ENCODE results near the gene MRPL23. TPM values are rescaled to one million over a fixed set of nuclear protein-coding genes. Genes with fewer than 3 reads are reported as not detected.

Gene MRPL23
- total and polyA plus RNA-seq, 2 experiments from 2014 or later: 127 to 137 TPM

- H3K36me3 ChIP-seq: no peaks in the 10 kb centered on the region
- H3K4me1 ChIP-seq (ENCODE audit: low read depth): no peaks in the 10 kb centered on the region
- TF ChIP-seq CTCF (IDR thresholded peaks at IDR 0.05; ENCODE audit: low read depth, low read length): no peak
- H3K4me3 ChIP-seq: no peak overlapping the region
- no peak overlapping the region for H3K27ac ChIP-seq
- peak in 1 of 2 donors; percentile 86 for DNase-seq (ENCODE audit: low read depth in 1 of 2, low spot score in 1 of 2)
- no peaks in the 10 kb centered on the region for H3K9me3 ChIP-seq (ENCODE audit: low read depth)
- H3K27me3 ChIP-seq: no peaks in the 10 kb centered on the region
Observed at GRCh38 chr11:1908618-1909017, 38.5 kb upstream of the MRPL23 start.

GRCh38 chr11:1909524-1909923, 37.6 kb upstream of the MRPL23 start:
- Histone ChIP-seq H3K4me1 (ENCODE audit: low read depth) (no peaks in the 10 kb centered on the region), H3K4me3 (no peak overlapping the region), H3K27ac (no peak overlapping the region), H3K36me3 (no peaks in the 10 kb centered on the region), H3K9me3 (ENCODE audit: low read depth) (no peaks in the 10 kb centered on the region), H3K27me3 (no peaks in the 10 kb centered on the region)
- no peak for DNase-seq (ENCODE audit: low read depth in 1 of 2, low spot score in 1 of 2)
- no peak for TF ChIP-seq CTCF (IDR thresholded peaks at IDR 0.05; ENCODE audit: low read depth, low read length)

- no peaks in the 10 kb centered on the region for H3K9me3 ChIP-seq (ENCODE audit: low read depth)
- H3K27me3 ChIP-seq: no peaks in the 10 kb centered on the region
- H3K27ac ChIP-seq: no peak overlapping the region
- H3K4me1 ChIP-seq (ENCODE audit: low read depth): no peaks in the 10 kb centered on the region
- TF ChIP-seq CTCF (IDR thresholded peaks at IDR 0.05; ENCODE audit: low read depth, low read length): no peak
- no peak overlapping the region for H3K4me3 ChIP-seq
- no peak for DNase-seq (ENCODE audit: low read depth in 1 of 2, low spot score in 1 of 2)
- no peaks in the 10 kb centered on the region for H3K36me3 ChIP-seq
Observed at GRCh38 chr11:1912289-1912878, 34.7 kb upstream of the MRPL23 start.

- no peak overlapping the region for H3K4me3 ChIP-seq
- DNase-seq (ENCODE audit: low read depth in 1 of 2, low spot score in 1 of 2): no peak
- TF ChIP-seq CTCF (IDR thresholded peaks at IDR 0.05; ENCODE audit: low read depth, low read length): no peak
- H3K27ac ChIP-seq: no peak overlapping the region
- no peaks in the 10 kb centered on the region for H3K4me1 ChIP-seq (ENCODE audit: low read depth)
- H3K27me3 ChIP-seq: no peaks in the 10 kb centered on the region
- no peaks in the 10 kb centered on the region for H3K36me3 ChIP-seq
- no peaks in the 10 kb centered on the region for H3K9me3 ChIP-seq (ENCODE audit: low read depth)
Observed at GRCh38 chr11:1913271-1914060, 33.7 kb upstream of the MRPL23 start.

- Histone ChIP-seq H3K36me3 (no peaks in the 10 kb centered on the region), H3K4me3 (no peak overlapping the region), H3K27ac (no peak overlapping the region), H3K9me3 (ENCODE audit: low read depth) (no peaks in the 10 kb centered on the region), H3K4me1 (ENCODE audit: low read depth) (no peaks in the 10 kb centered on the region), H3K27me3 (no peaks in the 10 kb centered on the region)
- no peak for TF ChIP-seq CTCF (IDR thresholded peaks at IDR 0.05; ENCODE audit: low read depth, low read length)
- DNase-seq (ENCODE audit: low read depth in 1 of 2, low spot score in 1 of 2): no peak
Observed at GRCh38 chr11:1915795-1916131, 31.4 kb upstream of the MRPL23 start.

Measured in cardiac muscle cell (in vitro differentiated cells and primary cell).